NCI-H2171 treated with DMSO at 0.1 percent for 48 hours (cell line): ENCODE results near the gene C9orf152.
"Not testable (repeated sequence)": the region's sequence is repeated elsewhere in the genome, so short reads cannot be mapped to it uniquely, and the experiment has no call there.

Experiments
- DNase-seq: peaks from one replicate; lab custom pipeline; 2025; lab: John Stamatoyannopoulos, UW

C9orf152 gene, protein sequence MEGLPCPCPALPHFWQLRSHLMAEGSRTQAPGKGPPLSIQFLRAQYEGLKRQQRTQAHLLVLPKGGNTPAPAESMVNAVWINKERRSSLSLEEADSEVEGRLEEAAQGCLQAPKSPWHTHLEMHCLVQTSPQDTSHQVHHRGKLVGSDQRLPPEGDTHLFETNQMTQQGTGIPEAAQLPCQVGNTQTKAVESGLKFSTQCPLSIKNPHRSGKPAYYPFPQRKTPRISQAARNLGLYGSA

DNA sequence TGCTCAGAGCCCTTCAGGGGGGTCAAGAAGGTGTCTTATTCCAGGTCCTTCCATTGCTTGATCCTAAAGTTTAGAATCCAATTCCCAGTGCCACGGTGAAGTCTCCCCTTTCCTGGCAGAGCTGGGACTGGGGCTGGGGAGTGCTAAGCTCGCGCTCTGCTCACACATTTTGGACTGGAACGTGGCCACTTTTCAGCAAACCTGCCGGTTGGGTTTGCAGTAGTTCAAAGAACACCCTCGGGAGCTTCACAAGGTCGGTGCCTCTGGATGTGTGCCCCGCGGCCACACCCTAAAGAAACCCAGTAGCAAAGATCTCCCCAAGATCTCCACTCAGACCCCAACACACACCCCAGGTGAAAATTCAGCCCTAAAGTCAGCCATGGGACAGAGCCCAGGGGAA is at the start of gene C9orf152:
Gene C9orf152 (minus strand): TSS at position 129 of the 400 bp plus-strand sequence. CDS start 580 bp downstream, outside the sequence.
- DNase-seq = no peak

- DNase-seq = peak; percentile 36
Observed at GRCh38 chr9:110257097-110257841, 49.3 kb upstream of the C9orf152 start.

- peak; percentile 83 for DNase-seq
Observed at GRCh38 chr9:110256380-110257096, 48.6 kb upstream of the C9orf152 start, which contains the start of gene TXN. TXN (minus strand) TSS chr9:110256507; CDS start chr9:110256435, 72 bp downstream.

DNA sequence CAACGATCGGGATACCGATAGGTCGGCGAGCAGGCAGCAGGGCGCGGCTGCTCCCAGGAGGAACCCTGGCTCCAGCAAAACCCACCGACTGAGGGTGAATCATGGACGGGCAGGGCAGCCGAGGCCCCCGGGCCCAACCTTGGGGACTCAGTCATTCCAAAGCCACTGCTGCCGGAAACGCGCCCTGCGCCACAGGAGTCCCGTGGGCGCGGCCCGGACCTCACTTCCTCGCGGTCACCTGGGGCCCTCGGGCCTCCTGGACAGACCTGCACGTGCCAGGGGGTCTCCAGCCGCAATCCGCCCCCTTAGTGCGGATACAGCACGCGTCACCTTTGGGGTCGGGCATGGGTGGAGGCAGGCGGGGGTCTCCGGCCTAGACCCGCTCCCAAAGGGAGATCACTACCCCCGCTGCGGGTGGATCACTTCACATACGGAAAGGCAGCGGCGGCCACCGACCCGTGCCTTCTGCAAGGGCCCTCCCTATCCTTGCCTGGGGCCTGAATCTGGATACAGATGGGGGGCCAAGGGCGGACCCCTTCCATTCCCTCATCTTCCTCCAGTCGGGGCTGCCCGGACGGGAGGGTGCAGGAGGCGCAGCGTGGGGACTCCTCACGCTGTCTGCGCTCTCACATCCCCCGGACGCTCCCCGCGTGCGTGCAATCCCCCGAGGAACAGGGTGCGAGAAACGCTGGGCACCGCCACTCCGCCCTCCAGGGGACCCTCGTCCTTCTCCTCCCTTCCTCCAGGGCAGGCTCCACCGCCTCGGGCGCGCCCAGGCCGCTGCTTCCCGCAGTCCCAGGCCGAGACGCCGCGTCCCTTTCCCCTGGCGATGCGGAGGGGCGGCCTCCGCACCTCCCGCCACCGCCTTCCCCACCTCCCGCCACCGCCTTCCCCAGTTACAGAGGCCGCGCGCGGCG is 47.8 kb upstream of the C9orf152 start:
- DNase-seq = peak; percentile 42

DNA sequence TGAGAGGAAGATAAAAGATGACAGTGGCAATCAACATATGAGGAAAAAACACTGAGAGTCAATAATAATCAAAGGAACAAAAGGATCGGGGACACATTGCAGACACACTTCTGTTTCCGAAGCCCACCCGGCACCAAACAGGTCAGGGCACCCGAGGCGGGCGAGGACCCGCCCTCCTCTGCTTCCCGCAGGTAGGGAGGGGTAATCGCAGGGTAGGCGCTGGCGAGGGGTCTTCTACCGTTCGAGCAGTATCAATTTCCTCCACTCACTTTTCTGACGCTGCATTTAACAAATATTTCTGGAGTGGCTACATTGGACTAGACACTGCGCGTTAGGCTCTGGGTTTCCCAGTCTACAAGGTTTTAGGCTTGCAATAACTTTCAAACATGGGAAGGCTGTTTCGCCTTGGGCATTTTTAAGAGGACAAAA is 47.1 kb upstream of the C9orf152 start:
- peak; percentile 32 for DNase-seq

- no peak for DNase-seq
Observed at GRCh38 chr9:110254500-110254899, 46.5 kb upstream of the C9orf152 start.

DNA sequence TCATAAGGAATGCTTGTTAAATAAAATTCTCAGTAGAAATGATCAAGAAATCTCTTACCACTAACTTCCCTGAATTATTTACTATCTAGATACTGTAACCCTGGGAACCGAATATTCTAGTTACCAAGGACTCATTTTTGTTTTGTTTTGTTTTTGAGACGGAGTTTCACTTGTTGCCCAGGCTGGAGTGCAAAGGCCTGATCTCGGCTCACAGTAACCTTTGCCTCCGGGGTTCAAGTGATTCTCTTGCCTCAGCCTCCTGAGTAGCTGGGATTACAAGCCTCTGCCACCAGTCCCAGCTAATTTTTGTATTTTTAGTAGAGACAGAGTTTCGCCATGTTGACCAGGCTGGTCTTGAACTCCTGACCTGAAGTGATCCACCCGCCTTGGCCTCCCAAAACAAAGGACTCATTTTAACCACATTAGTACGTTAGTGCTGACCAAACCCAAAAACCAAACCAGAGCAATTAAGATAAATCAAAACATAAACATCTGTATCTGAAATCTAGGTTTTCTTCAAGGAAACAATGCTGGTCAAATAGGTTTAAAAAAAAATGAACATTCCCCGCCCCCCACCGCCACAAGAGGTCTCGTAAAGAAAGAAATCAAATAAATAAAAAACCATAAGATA is 44.7 kb upstream of the C9orf152 start:
- DNase-seq = no peak

DNA sequence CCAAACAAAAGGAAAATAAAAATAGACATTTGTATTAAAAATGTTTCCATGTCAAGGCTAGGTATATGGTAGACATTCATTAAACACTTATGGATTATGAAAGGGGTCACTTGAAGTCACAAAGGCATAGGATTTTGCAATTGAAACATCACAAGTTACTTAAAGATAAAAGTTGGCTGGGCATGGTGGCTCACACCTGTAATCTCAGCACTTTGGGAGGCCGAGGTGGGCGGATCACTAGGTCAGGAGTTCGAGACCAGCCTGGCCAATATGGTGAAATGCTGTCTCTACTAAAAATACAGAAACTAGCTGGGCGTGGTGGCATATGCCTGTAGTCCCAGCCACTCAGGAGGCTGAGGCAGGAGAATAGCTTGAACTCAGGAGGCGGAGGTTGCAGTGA is 43.8 kb upstream of the C9orf152 start:
- not testable (repeated sequence) for DNase-seq

- DNase-seq = no peak
Observed at GRCh38 chr9:110251212-110251611, 43.3 kb upstream of the C9orf152 start.

DNA sequence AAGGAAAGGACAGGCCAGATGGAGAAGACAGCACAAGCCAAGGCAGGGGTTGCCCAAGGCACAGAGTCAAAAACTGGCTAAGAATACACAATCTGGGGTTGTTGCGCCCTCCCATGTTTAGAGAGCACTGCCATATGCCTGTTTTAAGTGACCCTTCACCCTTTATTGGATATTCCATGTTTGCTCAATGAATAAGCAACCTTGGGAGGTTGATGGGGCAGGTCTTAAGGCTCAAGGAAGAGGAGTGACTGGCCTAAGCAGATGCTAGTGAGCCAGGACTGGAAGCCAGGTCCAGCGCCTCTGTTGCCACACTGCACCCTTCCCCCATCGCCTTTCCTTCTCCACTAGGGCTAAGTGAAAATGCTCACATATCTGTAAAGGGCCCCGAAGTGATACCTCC is 41.6 kb upstream of the C9orf152 start:
- no peak for DNase-seq

DNA sequence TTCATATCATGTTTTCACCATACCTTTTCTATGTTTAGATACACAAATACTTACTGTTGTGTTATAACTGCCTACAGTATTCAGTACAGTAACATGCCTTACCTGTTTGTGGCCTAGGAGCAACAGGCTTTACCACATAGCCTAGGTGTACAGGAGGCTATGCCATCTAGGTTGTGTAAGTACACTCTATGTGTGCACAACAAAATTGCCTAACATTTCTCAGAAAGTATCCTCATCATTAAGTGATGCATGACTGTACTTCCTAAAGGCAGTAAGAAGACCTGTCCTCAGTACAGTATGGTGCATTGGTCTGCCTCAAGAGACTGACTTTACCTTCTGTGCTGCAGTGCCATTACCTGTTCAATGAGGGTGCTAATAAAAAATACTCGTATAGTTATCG is 40.4 kb upstream of the C9orf152 start:
- no peak for DNase-seq

DNA sequence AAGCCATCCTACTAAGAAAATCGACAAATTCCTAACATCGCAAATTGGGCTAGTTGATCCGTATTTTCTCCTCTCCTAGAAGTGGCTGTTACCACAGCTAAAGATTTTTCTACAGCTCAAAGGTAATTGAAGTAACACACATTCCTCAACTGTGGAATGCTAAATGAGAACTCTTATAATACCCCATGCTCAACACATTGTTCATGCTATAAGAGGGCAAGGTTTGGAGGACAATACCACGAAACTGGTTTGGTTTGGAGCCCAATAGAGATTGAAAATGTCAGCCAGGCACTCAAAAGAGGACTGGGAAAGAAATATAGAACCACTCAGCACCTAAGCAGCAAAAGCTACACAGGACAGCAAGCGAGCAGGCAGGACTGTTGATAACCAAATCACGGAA is 38.3 kb upstream of the C9orf152 start:
- no peak for DNase-seq

DNA sequence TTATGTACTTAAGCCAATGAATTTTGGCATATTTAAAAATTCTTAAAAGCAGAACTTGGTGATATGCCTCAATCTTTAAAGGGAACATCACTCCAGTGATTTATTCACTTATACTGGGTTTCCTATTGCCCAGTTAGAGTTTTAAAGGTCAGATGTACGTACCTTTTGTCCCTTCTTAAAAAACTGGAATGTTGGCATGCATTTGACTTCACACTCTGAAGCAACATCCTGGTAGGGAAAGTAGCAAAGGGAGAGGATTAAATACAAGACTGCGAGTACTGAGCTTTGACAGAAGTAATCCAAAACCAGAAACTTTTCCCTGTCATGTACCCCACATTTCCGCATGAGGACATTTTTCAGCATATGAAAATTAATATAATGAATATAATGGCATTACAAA is 36.7 kb upstream of the C9orf152 start:
- no peak for DNase-seq

- DNase-seq = no peak
Observed at GRCh38 chr9:110241858-110242321, 33.9 kb upstream of the C9orf152 start.

- no peak for DNase-seq
Observed at GRCh38 chr9:110241260-110241857, 33.4 kb upstream of the C9orf152 start.

DNA sequence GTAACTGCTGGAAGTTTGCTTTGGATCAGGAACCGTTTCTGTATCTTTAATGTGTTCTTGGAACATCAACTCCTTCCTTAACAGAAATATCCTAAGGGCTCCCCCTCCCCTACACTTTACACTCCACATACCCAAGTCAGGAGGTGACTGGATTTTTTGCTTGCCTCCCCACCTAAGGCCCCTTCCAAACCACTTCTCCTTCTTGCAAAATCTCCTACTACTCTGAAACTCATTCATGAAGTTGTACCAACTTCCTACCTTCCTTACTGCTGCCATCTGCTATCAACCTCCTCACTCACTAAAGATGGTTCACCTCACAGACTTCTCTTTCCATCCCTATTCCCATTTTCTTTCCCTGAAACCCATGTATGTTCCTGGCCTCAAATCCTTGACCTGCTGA is 32.2 kb upstream of the C9orf152 start:
- DNase-seq = no peak

DNA sequence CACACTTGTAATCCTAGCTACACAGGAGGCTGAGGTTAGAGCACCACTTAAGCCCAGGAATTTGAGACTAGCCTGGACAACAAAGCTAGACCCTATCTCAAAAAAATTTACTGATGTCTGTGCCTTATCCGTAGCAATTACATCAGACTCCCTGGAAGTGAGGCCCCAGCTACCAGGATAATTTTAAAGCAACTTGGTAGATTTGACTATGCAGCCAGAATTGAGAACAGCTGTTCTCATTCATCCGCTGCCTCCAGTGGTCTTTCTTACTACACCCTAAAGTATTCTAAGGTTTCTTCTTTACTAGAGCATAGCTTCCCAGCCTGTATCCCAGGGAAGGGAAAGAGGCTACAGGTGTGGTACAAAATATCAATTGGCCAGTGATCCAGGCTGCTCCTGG is 20.4 kb upstream of the C9orf152 start:
- DNase-seq = no peak

DNA sequence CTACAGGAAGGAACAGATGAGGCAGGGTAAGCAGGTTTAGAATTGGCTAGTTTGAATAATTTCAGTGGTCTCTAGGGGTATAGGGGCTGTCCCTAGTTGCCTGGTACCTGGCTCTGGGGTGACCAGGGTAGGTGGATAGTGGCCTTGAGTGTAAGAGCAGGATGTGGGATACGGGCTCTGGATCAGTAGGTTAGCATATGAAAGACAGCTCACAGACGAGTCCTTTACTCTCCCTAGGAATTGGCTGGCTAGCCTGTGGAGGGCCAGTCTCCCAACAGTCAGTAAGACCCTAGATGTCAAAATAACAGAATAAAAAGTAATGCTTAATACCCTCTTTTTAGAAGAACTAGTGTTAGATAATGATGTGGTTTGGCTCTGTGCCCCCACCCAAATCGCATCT is 16.6 kb upstream of the C9orf152 start:
- no peak for DNase-seq

- no peak for DNase-seq
Observed at GRCh38 chr9:110220809-110221208, 12.8 kb upstream of the C9orf152 start.

DNA sequence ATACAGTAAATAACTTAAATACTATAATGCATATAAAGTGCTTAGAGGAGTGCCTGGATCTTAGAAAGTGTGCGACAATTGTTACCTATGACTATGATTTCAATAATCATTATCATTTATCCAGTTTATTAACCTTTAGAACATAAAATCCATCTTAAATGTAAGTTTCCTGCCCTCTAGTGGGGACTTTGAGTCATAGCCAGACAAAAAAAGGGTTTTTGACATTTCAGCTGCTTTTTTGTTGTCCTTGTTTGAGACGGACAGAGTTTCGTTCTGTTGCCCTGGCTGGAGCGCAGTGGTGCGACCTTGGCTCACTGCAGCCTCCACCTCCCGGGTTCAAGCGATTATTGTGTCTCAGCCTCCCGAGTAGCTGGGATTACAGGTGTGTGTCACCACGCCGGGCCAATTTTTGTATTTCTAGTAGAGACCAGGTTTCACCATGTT is 9.7 kb upstream of the C9orf152 start:
- DNase-seq = peak; percentile 67
